ENCODE data around the gene IL34. TPM values are rescaled to one million over a fixed set of nuclear protein-coding genes. Genes with fewer than 3 reads are reported as not detected.

IL34 gene
- total RNA-seq, 2 experiments from 2014 or later = not detected

GRCh38 chr16:70688246-70688742 lies 41.9 kb downstream of the IL34 start:
- BruUV-seq (replicated peaks) = no TSS peak
- no peaks in the 10 kb centered on the region for H3K79me2 ChIP-seq (ENCODE audit: insufficient read depth, low read depth, low read length)
- H3K9me2 ChIP-seq (ENCODE audit: insufficient read depth, low read length) = no peaks in the 10 kb centered on the region
- no peaks in the 10 kb centered on the region for H3K4me1 ChIP-seq (ENCODE audit: insufficient read depth, low read length, poor library complexity, severe bottlenecking)
- TF ChIP-seq CTCF (conservative IDR thresholded peaks at IDR 0.05; ENCODE audit: low read length) = no peak
- no peak for TF ChIP-seq EZH2phosphoT487 (IDR thresholded peaks at IDR 0.05; ENCODE audit: borderline replicate concordance, low read depth, low read length)
- DNase-seq (ENCODE audit: low spot score) = no peak
- H3K9me3 ChIP-seq (ENCODE audit: low read length) = no peaks in the 10 kb centered on the region
- CTCF ChIA-PET (ENCODE audit: unreplicated experiment) = interaction anchor here (0.6 kb wide), 1 partner anchor 81 kb away, joined by 3 read pairs; no protein-coding TSS in a partner anchor
- no peak overlapping the region for H3K4me2 ChIP-seq (ENCODE audit: low read length)
- H4K20me1 ChIP-seq (ENCODE audit: insufficient read depth, low read length) = no peaks in the 10 kb centered on the region
- H3K4me3 ChIP-seq (ENCODE audit: low read depth, low read length, poor library complexity, severe bottlenecking) = no peak overlapping the region
- no peak overlapping the region for H2AFZ ChIP-seq (ENCODE audit: low read length)
- no peak overlapping the region for H3K27ac ChIP-seq (ENCODE audit: low read depth, low read length, poor library complexity, severe bottlenecking)
- POLR2A ChIA-PET = no interaction called here
- intact Hi-C loops (cut with micrococcal nuclease; ENCODE audit: unreplicated experiment) = no loop called here
- no peaks in the 10 kb centered on the region for H3K36me3 ChIP-seq (ENCODE audit: insufficient read depth, low read length)

DNA sequence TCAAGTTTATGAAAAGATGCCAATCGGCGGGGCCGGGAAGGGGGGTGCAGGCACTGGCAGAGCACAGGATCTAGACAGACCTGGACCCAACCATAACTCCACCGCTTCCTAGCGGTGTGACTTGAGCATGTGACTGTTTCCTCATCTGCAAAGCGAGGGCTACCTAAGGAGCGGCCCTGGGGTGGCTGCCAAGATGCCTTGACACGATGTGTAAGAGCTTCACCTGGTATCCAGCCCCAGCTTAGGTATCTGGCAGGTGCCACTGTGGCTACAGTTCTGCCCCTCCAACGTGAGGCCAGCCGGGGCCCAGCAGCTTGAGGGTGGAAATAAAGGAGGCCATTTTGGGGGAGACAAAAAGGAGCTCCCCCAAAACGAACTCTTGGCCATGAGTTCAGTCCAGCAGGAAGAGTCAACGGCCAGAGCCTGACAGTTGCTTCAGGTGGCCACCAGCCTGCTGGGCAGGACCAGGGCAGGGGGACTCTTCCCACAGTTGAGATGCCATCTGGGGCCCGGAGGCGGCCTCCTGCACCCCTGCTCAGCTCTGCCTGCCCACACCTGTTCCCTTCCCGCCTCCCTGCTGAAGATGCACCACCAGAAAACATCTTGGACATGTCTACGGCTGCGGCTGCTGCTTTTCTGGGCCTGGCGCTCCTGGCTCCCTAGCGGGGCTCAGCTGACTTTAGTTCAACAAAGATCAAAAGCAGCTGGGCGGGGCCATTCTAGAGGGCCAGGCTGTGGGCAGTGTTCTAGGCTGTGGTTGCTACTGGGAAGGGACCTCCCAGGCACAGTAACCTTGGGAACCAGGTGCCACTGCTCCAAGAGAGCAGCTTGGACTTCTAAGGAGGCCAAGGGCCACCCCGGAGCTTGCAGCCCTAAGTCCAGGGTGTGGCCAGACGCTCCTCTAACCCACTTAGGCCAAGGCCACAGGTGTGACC lies 42.9 kb downstream of the IL34 start:
- Histone ChIP-seq H3K36me3 (ENCODE audit: insufficient read depth, low read length) (no peaks in the 10 kb centered on the region), H3K4me2 (ENCODE audit: low read length) (no peak overlapping the region), H2AFZ (ENCODE audit: low read length) (no peak overlapping the region), H3K9me2 (ENCODE audit: insufficient read depth, low read length) (no peaks in the 10 kb centered on the region), H4K20me1 (ENCODE audit: insufficient read depth, low read length) (no peaks in the 10 kb centered on the region), H3K4me3 (ENCODE audit: low read depth, low read length, poor library complexity, severe bottlenecking) (no peak overlapping the region), H3K27ac (ENCODE audit: low read depth, low read length, poor library complexity, severe bottlenecking) (no peak overlapping the region), H3K79me2 (ENCODE audit: insufficient read depth, low read depth, low read length) (no peaks in the 10 kb centered on the region), H3K9me3 (ENCODE audit: low read length) (no peaks in the 10 kb centered on the region), H3K4me1 (ENCODE audit: insufficient read depth, low read length, poor library complexity, severe bottlenecking) (no peaks in the 10 kb centered on the region)
- intact Hi-C loops (cut with micrococcal nuclease; ENCODE audit: unreplicated experiment) = no loop called here
- CTCF ChIA-PET (ENCODE audit: unreplicated experiment) = no interaction called here
- BruUV-seq (replicated peaks) = no TSS peak
- POLR2A ChIA-PET = interaction anchor here (0.7 to 1.3 kb wide), 2 partner anchors 12 to 65 kb away, joined by 3 read pairs; no protein-coding TSS in a partner anchor
- no peak for DNase-seq (ENCODE audit: low spot score)
- no peak for TF ChIP-seq EZH2phosphoT487 (IDR thresholded peaks at IDR 0.05; ENCODE audit: borderline replicate concordance, low read depth, low read length)
- no peak for TF ChIP-seq CTCF (conservative IDR thresholded peaks at IDR 0.05; ENCODE audit: low read length)

All from OCI-LY7 (cell line).